ENCODE data around the gene KRT20.

KRT20 gene

DNA sequence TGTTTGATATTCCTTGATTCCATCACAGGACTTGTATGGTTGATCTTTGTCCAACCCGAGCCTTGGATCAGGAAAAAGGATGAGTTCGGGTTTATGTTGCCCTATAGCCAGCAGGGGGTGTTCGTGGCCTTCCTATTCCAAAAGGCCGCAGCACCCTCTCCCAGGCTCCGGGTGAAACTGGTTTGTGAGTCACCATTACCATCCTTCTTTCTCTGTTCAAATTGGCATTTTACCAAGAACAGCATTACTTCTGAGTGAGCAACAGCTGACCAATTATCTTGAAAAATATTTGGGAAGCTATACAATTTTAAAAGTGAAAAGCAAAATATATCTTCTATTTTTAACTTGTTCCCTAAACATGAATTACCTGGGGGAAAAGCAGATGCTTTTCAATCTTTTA is 24.3 kb upstream of the KRT20 start:
- peak; percentile 80 for ATAC-seq (ENCODE audit: insufficient read depth, low read depth)
- no peak overlapping the region for H3K9ac ChIP-seq (ENCODE audit: low read depth, low read length)

DNA sequence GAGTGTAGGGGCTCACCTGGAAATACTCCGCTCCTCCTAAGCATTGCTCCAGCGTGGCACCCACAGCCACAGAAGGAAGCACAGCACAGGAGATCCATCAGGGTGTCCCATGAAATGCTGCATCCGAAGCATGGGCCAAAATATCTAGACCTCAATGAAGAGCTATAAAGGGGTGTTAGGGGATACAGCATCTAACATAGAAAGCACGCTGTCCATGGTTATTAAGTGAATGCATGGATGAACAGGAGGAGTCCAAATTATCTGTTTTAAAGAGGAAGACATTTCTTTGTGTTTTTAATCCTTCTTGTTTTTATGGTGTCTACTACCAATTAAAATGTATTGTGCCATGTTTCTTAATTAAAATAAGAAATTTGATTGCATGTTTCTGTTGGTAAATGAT is 21.6 kb upstream of the KRT20 start:
- peaks cover 22% of the 10 kb centered on the region for H3K27me3 ChIP-seq (ENCODE audit: insufficient read depth, low read length, poor library complexity)
- H3K9me3 ChIP-seq (ENCODE audit: insufficient read depth, low read length, severe bottlenecking), result no peaks in the 10 kb centered on the region
- no peak overlapping the region for H3K4me3 ChIP-seq (ENCODE audit: low read depth in 1 of 2, low read length in 2 of 2)
- no peak overlapping the region for H2AFZ ChIP-seq (ENCODE audit: low read depth, low read length)
- no peaks in the 10 kb centered on the region for H4K20me1 ChIP-seq (ENCODE audit: insufficient read depth, low read length)
- H3K4me2 ChIP-seq (ENCODE audit: insufficient read depth, low read length), result no peak overlapping the region
- no peaks in the 10 kb centered on the region for H3K79me2 ChIP-seq (ENCODE audit: insufficient read depth, low read length)
- H3K4me1 ChIP-seq (ENCODE audit: insufficient read depth, low read length), result no peaks in the 10 kb centered on the region
- no peak overlapping the region for H3K27ac ChIP-seq (ENCODE audit: low read length)
- DNase-seq, result no peak
- no peaks in the 10 kb centered on the region for H3K36me3 ChIP-seq (ENCODE audit: insufficient read depth, low read length)
- TF ChIP-seq, protein P1, sequence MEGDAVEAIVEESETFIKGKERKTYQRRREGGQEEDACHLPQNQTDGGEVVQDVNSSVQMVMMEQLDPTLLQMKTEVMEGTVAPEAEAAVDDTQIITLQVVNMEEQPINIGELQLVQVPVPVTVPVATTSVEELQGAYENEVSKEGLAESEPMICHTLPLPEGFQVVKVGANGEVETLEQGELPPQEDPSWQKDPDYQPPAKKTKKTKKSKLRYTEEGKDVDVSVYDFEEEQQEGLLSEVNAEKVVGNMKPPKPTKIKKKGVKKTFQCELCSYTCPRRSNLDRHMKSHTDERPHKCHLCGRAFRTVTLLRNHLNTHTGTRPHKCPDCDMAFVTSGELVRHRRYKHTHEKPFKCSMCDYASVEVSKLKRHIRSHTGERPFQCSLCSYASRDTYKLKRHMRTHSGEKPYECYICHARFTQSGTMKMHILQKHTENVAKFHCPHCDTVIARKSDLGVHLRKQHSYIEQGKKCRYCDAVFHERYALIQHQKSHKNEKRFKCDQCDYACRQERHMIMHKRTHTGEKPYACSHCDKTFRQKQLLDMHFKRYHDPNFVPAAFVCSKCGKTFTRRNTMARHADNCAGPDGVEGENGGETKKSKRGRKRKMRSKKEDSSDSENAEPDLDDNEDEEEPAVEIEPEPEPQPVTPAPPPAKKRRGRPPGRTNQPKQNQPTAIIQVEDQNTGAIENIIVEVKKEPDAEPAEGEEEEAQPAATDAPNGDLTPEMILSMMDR (IDR thresholded peaks at IDR 0.05; ENCODE audit: borderline replicate concordance, extremely low read depth, low read length, poor library complexity, severe bottlenecking), result no peak
- no peak for TF ChIP-seq EZH2 (IDR thresholded peaks at IDR 0.05; ENCODE audit: borderline replicate concordance, low read depth, low read length, severe bottlenecking)
- ATAC-seq (ENCODE audit: insufficient read depth, low read depth), result no peak
- H3K9ac ChIP-seq (ENCODE audit: low read depth, low read length), result no peak overlapping the region

More for the DNA sequence above, 24.3 kb upstream of the KRT20 start:
- Histone ChIP-seq H3K36me3 (ENCODE audit: insufficient read depth, low read length) (no peaks in the 10 kb centered on the region), H2AFZ (ENCODE audit: low read depth, low read length) (no peak overlapping the region), H4K20me1 (ENCODE audit: insufficient read depth, low read length) (no peaks in the 10 kb centered on the region), H3K9me3 (ENCODE audit: insufficient read depth, low read length, severe bottlenecking) (no peaks in the 10 kb centered on the region), H3K4me3 (ENCODE audit: low read depth in 1 of 2, low read length in 2 of 2) (no peak overlapping the region), H3K79me2 (ENCODE audit: insufficient read depth, low read length) (no peaks in the 10 kb centered on the region), H3K4me2 (ENCODE audit: insufficient read depth, low read length) (no peak overlapping the region), H3K4me1 (ENCODE audit: insufficient read depth, low read length) (no peaks in the 10 kb centered on the region), H3K27ac (ENCODE audit: low read length) (no peak overlapping the region), H3K27me3 (ENCODE audit: insufficient read depth, low read length, poor library complexity) (peaks cover 31% of the 10 kb centered on the region)
- peak; percentile 57 for DNase-seq
- TF ChIP-seq EZH2 (IDR thresholded peaks at IDR 0.05; ENCODE audit: borderline replicate concordance, low read depth, low read length, severe bottlenecking), result no peak
- TF ChIP-seq, protein P1 (IDR thresholded peaks at IDR 0.05; ENCODE audit: borderline replicate concordance, extremely low read depth, low read length, poor library complexity, severe bottlenecking), result peak; percentile 81

DNA sequence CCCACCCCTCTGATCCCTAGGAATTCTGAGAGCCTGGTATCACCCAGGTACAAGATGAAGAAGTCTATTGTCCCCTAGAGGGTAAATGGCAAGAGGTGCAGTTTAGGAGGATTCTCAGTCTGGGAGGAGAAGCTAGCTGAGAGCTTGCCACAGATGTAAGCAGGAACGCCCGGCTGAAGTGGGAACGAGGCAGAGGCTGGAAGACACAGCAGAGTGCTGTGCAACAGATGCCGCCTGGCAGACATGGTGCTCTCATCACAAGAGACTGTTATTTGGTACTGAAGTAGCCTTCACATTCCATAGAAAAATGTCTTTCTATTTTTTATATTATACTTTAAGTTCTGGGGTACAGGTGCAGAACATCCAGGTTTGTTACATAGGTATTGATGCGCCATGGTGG is 20.3 kb upstream of the KRT20 start:
- Histone ChIP-seq H3K9me3 (ENCODE audit: insufficient read depth, low read length, severe bottlenecking) (no peaks in the 10 kb centered on the region), H3K27me3 (ENCODE audit: insufficient read depth, low read length, poor library complexity) (peaks cover 20% of the 10 kb centered on the region), H3K27ac (ENCODE audit: low read length) (no peak overlapping the region), H3K36me3 (ENCODE audit: insufficient read depth, low read length) (no peaks in the 10 kb centered on the region), H2AFZ (ENCODE audit: low read depth, low read length) (no peak overlapping the region), H3K79me2 (ENCODE audit: insufficient read depth, low read length) (no peaks in the 10 kb centered on the region), H3K4me2 (ENCODE audit: insufficient read depth, low read length) (no peak overlapping the region), H3K9ac (ENCODE audit: low read depth, low read length) (no peak overlapping the region), H4K20me1 (ENCODE audit: insufficient read depth, low read length) (no peaks in the 10 kb centered on the region), H3K4me3 (ENCODE audit: low read depth in 1 of 2, low read length in 2 of 2) (no peak overlapping the region), H3K4me1 (ENCODE audit: insufficient read depth, low read length) (no peaks in the 10 kb centered on the region)
- ATAC-seq (ENCODE audit: insufficient read depth, low read depth), result no peak
- no peak for DNase-seq
- TF ChIP-seq EZH2 (IDR thresholded peaks at IDR 0.05; ENCODE audit: borderline replicate concordance, low read depth, low read length, severe bottlenecking), result no peak
- TF ChIP-seq, protein P1 (IDR thresholded peaks at IDR 0.05; ENCODE audit: borderline replicate concordance, extremely low read depth, low read length, poor library complexity, severe bottlenecking), result no peak
